Retinal pigment epithelial cell (primary cell): ENCODE measurements around the gene CRABP2.
A peak's percentile ranks its signal among the peaks of the same experiment; 100 is the strongest.

ENCODE experiments used
- DNase-seq: peaks from one replicate; pipeline ENCODE4 v3.0.0-alpha.2; 2010; ENCODE audit warnings: low read depth
- H3K4me3 ChIP-seq: 2 replicates; pipeline ENCODE4 v1.5.1; 2011; ENCODE audit warnings: mild to moderate bottlenecking, low read length, control low read depth, moderate library complexity
- CTCF ChIP-seq: conservative IDR thresholded peaks from 2 replicates; pipeline ENCODE4 v1.5.1; 2011; ENCODE audit warnings: low read depth, low read length, control low read depth, inconsistent platforms

The CRABP2 gene

GRCh38 chr1:156677616-156678596 lies 27.5 kb downstream of the CRABP2 start:
- no peak for DNase-seq
- TF ChIP-seq CTCF, result peak; percentile 89
- H3K4me3 ChIP-seq, result peak overlapping the region; percentile 14

GRCh38 chr1:156676820-156677615 lies 28.4 kb downstream of the CRABP2 start, which contains the start of gene NES:
Gene NES (minus strand): TSS chr1:156677407. CDS start chr1:156677264, 143 bp downstream.
- peak within 1 kb of the TSS; percentile 14 for H3K4me3 ChIP-seq
- DNase-seq, result no peak
- TF ChIP-seq CTCF, result no peak

GRCh38 chr1:156676114-156676819 lies 29.1 kb downstream of the CRABP2 start:
- no peak overlapping the region for H3K4me3 ChIP-seq
- no peak for DNase-seq
- no peak for TF ChIP-seq CTCF

- TF ChIP-seq CTCF, result no peak
- H3K4me3 ChIP-seq, result no peak overlapping the region
Observed at GRCh38 chr1:156675210-156676113, 29.9 kb downstream of the CRABP2 start.

GRCh38 chr1:156673387-156674121 lies 31.8 kb downstream of the CRABP2 start:
- H3K4me3 ChIP-seq, result no peak overlapping the region
- no peak for TF ChIP-seq CTCF
- DNase-seq, result no peak

More at GRCh38 chr1:156675210-156676113, 29.9 kb downstream of the CRABP2 start:
- DNase-seq, result no peak
